Stimulated activated memory B cell treated with anti-CD40 and anti-IgM and Interleukin-4, amounts not matched to agents 10 μg/mL and 1 μg/mL and 100 μg/mL, for 72 hours (primary cell): ENCODE data around the gene PPP1R8.
"Not testable (repeated sequence)": the region's sequence is repeated elsewhere in the genome, so short reads cannot be mapped to it uniquely, and the experiment has no call there.

ENCODE experiments used
- ATAC-seq: fragments of 150-1000 bp; cut with Tn5 transposase; 2 replicates; pipeline ENCODE4 v1.10.0; 2021
- H3K27ac Mint-ChIP-seq: one replicate; pipeline ENCODE4 v1.8.0; 2022; ENCODE audit warnings: mild to moderate bottlenecking, mixed read lengths
- H3K27me3 Mint-ChIP-seq: one replicate; pipeline ENCODE4 v1.8.0; 2022; ENCODE audit warnings: mixed read lengths
- H3K36me3 Mint-ChIP-seq: one replicate; pipeline ENCODE4 v1.8.0; 2022; ENCODE audit warnings: mixed read lengths
- H3K4me1 Mint-ChIP-seq: one replicate; pipeline ENCODE4 v1.8.0; 2022; ENCODE audit warnings: mixed read lengths
- H3K4me3 Mint-ChIP-seq: one replicate; pipeline ENCODE4 v1.8.0; 2022; ENCODE audit warnings: mild to moderate bottlenecking, moderate library complexity, mixed read lengths
- H3K9me3 Mint-ChIP-seq: one replicate; pipeline ENCODE4 v1.8.0; 2022; ENCODE audit warnings: mixed read lengths

PPP1R8 gene

GRCh38 chr1:27821761-27822315 is 8.7 kb upstream of the PPP1R8 start:
- Mint-ChIP-seq H3K36me3 (peaks cover 43% of the 10 kb centered on the region), H3K4me3 (no peak overlapping the region), H3K27me3 (no peaks in the 10 kb centered on the region), H3K9me3 (no peaks in the 10 kb centered on the region), H3K27ac (no peak overlapping the region), H3K4me1 (no peaks in the 10 kb centered on the region)
- ATAC-seq = no peak

GRCh38 chr1:27823784-27824183 is 6.8 kb upstream of the PPP1R8 start:
- Mint-ChIP-seq H3K36me3 (peaks cover 34% of the 10 kb centered on the region), H3K9me3 (no peaks in the 10 kb centered on the region), H3K27ac (no peak overlapping the region), H3K27me3 (no peaks in the 10 kb centered on the region), H3K4me3 (no peak overlapping the region), H3K4me1 (no peaks in the 10 kb centered on the region)
- ATAC-seq = no peak

GRCh38 chr1:27824411-27824810 is 6.2 kb upstream of the PPP1R8 start:
- Mint-ChIP-seq H3K4me1 (no peaks in the 10 kb centered on the region), H3K36me3 (peaks cover 30% of the 10 kb centered on the region), H3K27me3 (no peaks in the 10 kb centered on the region), H3K9me3 (no peaks in the 10 kb centered on the region), H3K27ac (no peak overlapping the region), H3K4me3 (no peak overlapping the region)
- no peak for ATAC-seq

- H3K27ac Mint-ChIP-seq = peak overlapping the region; percentile 99
- not testable (repeated sequence) for H3K9me3 Mint-ChIP-seq, H3K36me3 Mint-ChIP-seq, H3K27me3 Mint-ChIP-seq, ATAC-seq
- peaks cover 18% of the 10 kb centered on the region for H3K4me1 Mint-ChIP-seq
- peak overlapping the region; percentile 96 for H3K4me3 Mint-ChIP-seq
Measured at GRCh38 chr1:27829339-27829960, 1.1 kb upstream of the PPP1R8 start.

GRCh38 chr1:27831568-27832410 is 1.2 kb downstream of the PPP1R8 start:
- no peaks in the 10 kb centered on the region for H3K27me3 Mint-ChIP-seq
- H3K4me1 Mint-ChIP-seq = peaks cover 26% of the 10 kb centered on the region
- peaks cover 8% of the 10 kb centered on the region for H3K36me3 Mint-ChIP-seq
- H3K27ac Mint-ChIP-seq = peak overlapping the region; percentile 99
- no peaks in the 10 kb centered on the region for H3K9me3 Mint-ChIP-seq
- ATAC-seq = no peak
- peak overlapping the region; percentile 96 for H3K4me3 Mint-ChIP-seq

GRCh38 chr1:27832762-27833161 is 2.2 kb downstream of the PPP1R8 start:
- peaks cover 8% of the 10 kb centered on the region for H3K36me3 Mint-ChIP-seq
- H3K4me3 Mint-ChIP-seq = peak overlapping the region; percentile 5
- H3K4me1 Mint-ChIP-seq = peaks cover 26% of the 10 kb centered on the region
- no peaks in the 10 kb centered on the region for H3K27me3 Mint-ChIP-seq
- H3K9me3 Mint-ChIP-seq = no peaks in the 10 kb centered on the region
- no peak for ATAC-seq
- H3K27ac Mint-ChIP-seq = no peak overlapping the region

GRCh38 chr1:27833470-27833869 is 2.9 kb downstream of the PPP1R8 start:
- no peaks in the 10 kb centered on the region for H3K27me3 Mint-ChIP-seq
- H3K4me3 Mint-ChIP-seq = no peak overlapping the region
- H3K36me3 Mint-ChIP-seq = peaks cover 8% of the 10 kb centered on the region
- no peak overlapping the region for H3K27ac Mint-ChIP-seq
- no peak for ATAC-seq
- H3K4me1 Mint-ChIP-seq = peaks cover 26% of the 10 kb centered on the region
- H3K9me3 Mint-ChIP-seq = no peaks in the 10 kb centered on the region

- H3K27ac Mint-ChIP-seq = no peak overlapping the region
- H3K36me3 Mint-ChIP-seq = peaks cover 15% of the 10 kb centered on the region
- ATAC-seq = no peak
- H3K27me3 Mint-ChIP-seq = no peaks in the 10 kb centered on the region
- H3K9me3 Mint-ChIP-seq = no peaks in the 10 kb centered on the region
- peaks cover 26% of the 10 kb centered on the region for H3K4me1 Mint-ChIP-seq
- H3K4me3 Mint-ChIP-seq = no peak overlapping the region
Measured at GRCh38 chr1:27835046-27835445, 4.5 kb downstream of the PPP1R8 start.

- H3K36me3 Mint-ChIP-seq = peaks cover 18% of the 10 kb centered on the region
Measured at GRCh38 chr1:27835501-27835900, 4.9 kb downstream of the PPP1R8 start.

GRCh38 chr1:27849951-27850350 is 19.4 kb downstream of the PPP1R8 start:
- H3K36me3 Mint-ChIP-seq = peaks cover 17% of the 10 kb centered on the region
- ATAC-seq = no peak
- H3K4me1 Mint-ChIP-seq = no peaks in the 10 kb centered on the region
- H3K4me3 Mint-ChIP-seq = no peak overlapping the region
- H3K27me3 Mint-ChIP-seq = no peaks in the 10 kb centered on the region
- H3K27ac Mint-ChIP-seq = no peak overlapping the region
- no peaks in the 10 kb centered on the region for H3K9me3 Mint-ChIP-seq

More at GRCh38 chr1:27835501-27835900, 4.9 kb downstream of the PPP1R8 start:
- no peak overlapping the region for H3K27ac Mint-ChIP-seq
- H3K9me3 Mint-ChIP-seq = no peaks in the 10 kb centered on the region
- no peaks in the 10 kb centered on the region for H3K27me3 Mint-ChIP-seq
- H3K4me1 Mint-ChIP-seq = peaks cover 26% of the 10 kb centered on the region
- no peak overlapping the region for H3K4me3 Mint-ChIP-seq
- no peak for ATAC-seq

- Mint-ChIP-seq H3K27me3 (no peaks in the 10 kb centered on the region), H3K27ac (no peak overlapping the region), H3K9me3 (no peaks in the 10 kb centered on the region), H3K36me3 (peaks cover 7% of the 10 kb centered on the region), H3K4me1 (peaks cover 18% of the 10 kb centered on the region), H3K4me3 (no peak overlapping the region)
- ATAC-seq = no peak
Measured at GRCh38 chr1:27855085-27855484, 24.5 kb downstream of the PPP1R8 start.

- Mint-ChIP-seq H3K9me3 (no peaks in the 10 kb centered on the region), H3K36me3 (peaks cover 2% of the 10 kb centered on the region), H3K4me3 (no peak overlapping the region), H3K27ac (no peak overlapping the region), H3K4me1 (peaks cover 25% of the 10 kb centered on the region), H3K27me3 (no peaks in the 10 kb centered on the region)
- no peak for ATAC-seq
Measured at GRCh38 chr1:27856561-27857343, 26.2 kb downstream of the PPP1R8 start.

- not testable (repeated sequence) for H3K9me3 Mint-ChIP-seq, H3K36me3 Mint-ChIP-seq, H3K27ac Mint-ChIP-seq, H3K27me3 Mint-ChIP-seq, ATAC-seq, H3K4me3 Mint-ChIP-seq
- H3K4me1 Mint-ChIP-seq = peaks cover 31% of the 10 kb centered on the region
Measured at GRCh38 chr1:27857552-27857951, 27.0 kb downstream of the PPP1R8 start.

GRCh38 chr1:27858072-27858948 is 27.7 kb downstream of the PPP1R8 start:
- peak; percentile 89 for ATAC-seq
- Mint-ChIP-seq H3K4me1 (peaks cover 39% of the 10 kb centered on the region), H3K9me3 (no peaks in the 10 kb centered on the region), H3K36me3 (no peaks in the 10 kb centered on the region), H3K27ac (peak overlapping the region; percentile 73), H3K27me3 (no peaks in the 10 kb centered on the region), H3K4me3 (no peak overlapping the region)
